Adrenal gland (tissue), 5 donors: ENCODE measurements around the gene CD24.

ENCODE experiments used
- CTCF ChIP-seq, 6 experiments: fragments of 450-650 bp in 4 of 6; fragments of 200-600 bp in 2 of 6; sonication (generic) in 1 of 6; IDR thresholded peaks; 1 replicate in 5 of 6; 2 replicates in 1 of 6; pipeline versions ENCODE4 v1.5.1 to v1.8.0; 2016 to 2021; ENCODE audit warnings: antibody characterized with exemption in 6 of 6, mild to moderate bottlenecking in 2 of 6, moderate library complexity in 1 of 6
- POLR2A ChIP-seq, 2 donors: fragments of 450-650 bp; IDR thresholded peaks; one replicate each; pipeline ENCODE4 v1.6.1; 2017; ENCODE audit warnings: antibody characterized with exemption in 2 of 2, mild to moderate bottlenecking in 2 of 2, moderate library complexity in 1 of 2
- donor health status: DM: no; HTN: no; CAD: no.

- TF ChIP-seq CTCF (IDR thresholded peaks at IDR 0.05) (no peak), POLR2A (IDR thresholded peaks at IDR 0.05) (no peak)
Measured at GRCh38 chr6:106975738-106976064, 1.2 kb upstream of the CD24 start.
